ENCODE measurements around the gene IQGAP3.

Gene IQGAP3

DNA sequence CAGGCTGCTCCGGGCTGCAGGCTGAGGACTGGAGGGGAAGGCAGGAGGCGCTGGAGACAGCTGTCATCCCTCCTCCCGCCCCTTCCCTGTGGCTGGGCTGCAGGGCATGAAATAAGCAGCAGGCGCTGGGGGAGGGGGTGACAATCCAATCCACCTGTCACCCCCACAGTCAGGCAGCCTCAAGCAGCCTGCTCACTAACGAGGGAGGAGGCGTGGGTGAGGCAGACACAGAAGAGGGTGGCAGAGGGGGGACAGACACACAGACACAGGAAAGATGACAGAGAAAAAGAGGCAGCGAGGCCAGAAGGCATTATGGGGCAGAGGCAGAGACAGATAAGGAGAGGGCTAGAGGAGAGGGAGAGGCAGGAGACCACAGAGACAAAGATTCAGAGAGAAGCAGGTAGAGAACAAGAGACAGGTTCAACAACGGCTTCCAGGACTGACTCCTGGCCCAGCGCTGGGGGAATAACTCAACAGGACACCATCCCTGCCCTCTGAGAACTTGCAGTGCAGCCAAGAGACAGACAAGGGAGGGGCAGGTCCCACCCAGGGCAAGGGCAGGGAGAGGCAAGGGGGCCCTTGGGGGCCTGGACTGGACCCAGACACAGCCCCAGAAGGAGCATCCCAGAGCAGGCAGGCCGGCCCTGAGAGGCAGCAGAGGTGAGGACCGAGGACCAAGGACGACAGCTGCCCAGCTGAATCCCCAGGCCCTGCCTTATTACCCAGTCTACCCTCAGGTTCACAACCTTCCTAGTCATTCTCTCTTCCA lies 83.0 kb downstream of the IQGAP3 start:
- Mint-ChIP-seq H3K9me3 (no peaks in the 10 kb centered on the region), H3K27me3 (no peaks in the 10 kb centered on the region), H3K4me1 (ENCODE audit: low read depth in 2 of 2) (peaks cover 87 to 91% of the 10 kb centered on the region in 2 donors), H3K4me3 (peak overlapping the region; percentile 77 to 82), H3K27ac (peak overlapping the region; percentile 94 to 95), H3K36me3 (ENCODE audit: insufficient read depth) (peaks cover 71% of the 10 kb centered on the region)
- DNase-seq (peak; percentile 41 to 50 (median 49)), ATAC-seq (replicated peaks) (peak; percentile 66)

DNA sequence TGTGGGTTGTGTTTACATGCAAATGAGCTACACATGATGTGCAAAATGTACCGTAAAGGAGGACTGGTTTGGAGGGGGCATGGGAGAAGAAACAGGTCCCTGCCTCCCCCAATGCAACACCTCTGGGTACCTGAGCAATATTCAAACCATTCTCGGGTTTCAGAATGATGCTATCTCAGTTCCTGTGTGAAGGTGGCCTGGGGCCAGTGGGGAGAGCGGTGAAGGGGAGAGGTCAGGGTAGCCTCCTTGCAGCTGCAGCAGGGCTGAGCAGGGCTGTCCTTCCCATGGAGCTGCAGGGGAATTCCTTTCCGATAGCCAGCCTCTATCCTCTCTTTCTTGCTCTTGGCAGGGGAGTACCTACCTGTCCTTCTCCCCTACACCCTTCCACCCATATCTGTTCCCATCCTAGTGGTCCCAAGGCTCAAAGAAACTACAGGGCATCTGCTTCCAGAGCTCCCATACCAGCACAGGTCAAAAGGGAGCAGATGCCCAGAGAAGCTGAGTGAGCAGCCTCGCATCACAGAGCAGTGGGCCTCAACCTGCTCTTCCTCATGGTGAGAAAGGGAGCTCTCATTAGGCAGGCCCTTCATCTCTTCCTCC lies 83.7 kb downstream of the IQGAP3 start:
- H3K27ac Mint-ChIP-seq, result peak overlapping the region; percentile 94 to 95
- peak; percentile 62 for ATAC-seq (replicated peaks)
- no peaks in the 10 kb centered on the region for H3K27me3 Mint-ChIP-seq
- H3K36me3 Mint-ChIP-seq (ENCODE audit: insufficient read depth), result peaks cover 69% of the 10 kb centered on the region
- DNase-seq, result peak in 2 of 3 experiments; percentile 36
- peaks cover 86 to 90% of the 10 kb centered on the region in 2 donors for H3K4me1 Mint-ChIP-seq (ENCODE audit: low read depth in 2 of 2)
- no peaks in the 10 kb centered on the region for H3K9me3 Mint-ChIP-seq
- H3K4me3 Mint-ChIP-seq, result peak overlapping the region; percentile 77 to 82

DNA sequence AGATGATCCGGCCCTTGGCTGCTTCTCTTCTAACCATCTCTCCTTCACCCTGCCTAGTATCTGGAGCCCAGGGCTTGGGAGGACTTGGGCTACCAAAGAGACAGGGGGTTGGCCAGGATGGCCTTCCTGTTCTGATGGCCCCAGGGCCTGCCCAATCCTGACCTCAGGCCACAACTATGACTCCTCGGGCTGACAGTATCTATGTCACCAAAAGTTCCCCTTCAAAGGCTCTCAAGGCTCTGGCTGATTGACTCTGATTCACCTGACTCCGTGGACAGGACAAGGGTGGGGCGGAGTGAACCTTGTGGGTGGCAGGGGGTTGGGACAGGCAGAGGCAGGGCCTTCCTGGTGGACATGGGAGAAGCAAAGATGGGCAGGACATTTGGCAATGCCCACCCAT lies 84.5 kb downstream of the IQGAP3 start:
- DNase-seq (no peak), ATAC-seq (replicated peaks) (peak; percentile 34)
- no peaks in the 10 kb centered on the region for H3K27me3 Mint-ChIP-seq
- peaks cover 82 to 92% of the 10 kb centered on the region in 2 donors for H3K4me1 Mint-ChIP-seq (ENCODE audit: low read depth in 2 of 2)
- peak overlapping the region; percentile 94 to 95 for H3K27ac Mint-ChIP-seq
- H3K36me3 Mint-ChIP-seq (ENCODE audit: insufficient read depth), result peaks cover 73% of the 10 kb centered on the region
- peak overlapping the region; percentile 77 to 82 for H3K4me3 Mint-ChIP-seq
- H3K9me3 Mint-ChIP-seq, result no peaks in the 10 kb centered on the region

DNA sequence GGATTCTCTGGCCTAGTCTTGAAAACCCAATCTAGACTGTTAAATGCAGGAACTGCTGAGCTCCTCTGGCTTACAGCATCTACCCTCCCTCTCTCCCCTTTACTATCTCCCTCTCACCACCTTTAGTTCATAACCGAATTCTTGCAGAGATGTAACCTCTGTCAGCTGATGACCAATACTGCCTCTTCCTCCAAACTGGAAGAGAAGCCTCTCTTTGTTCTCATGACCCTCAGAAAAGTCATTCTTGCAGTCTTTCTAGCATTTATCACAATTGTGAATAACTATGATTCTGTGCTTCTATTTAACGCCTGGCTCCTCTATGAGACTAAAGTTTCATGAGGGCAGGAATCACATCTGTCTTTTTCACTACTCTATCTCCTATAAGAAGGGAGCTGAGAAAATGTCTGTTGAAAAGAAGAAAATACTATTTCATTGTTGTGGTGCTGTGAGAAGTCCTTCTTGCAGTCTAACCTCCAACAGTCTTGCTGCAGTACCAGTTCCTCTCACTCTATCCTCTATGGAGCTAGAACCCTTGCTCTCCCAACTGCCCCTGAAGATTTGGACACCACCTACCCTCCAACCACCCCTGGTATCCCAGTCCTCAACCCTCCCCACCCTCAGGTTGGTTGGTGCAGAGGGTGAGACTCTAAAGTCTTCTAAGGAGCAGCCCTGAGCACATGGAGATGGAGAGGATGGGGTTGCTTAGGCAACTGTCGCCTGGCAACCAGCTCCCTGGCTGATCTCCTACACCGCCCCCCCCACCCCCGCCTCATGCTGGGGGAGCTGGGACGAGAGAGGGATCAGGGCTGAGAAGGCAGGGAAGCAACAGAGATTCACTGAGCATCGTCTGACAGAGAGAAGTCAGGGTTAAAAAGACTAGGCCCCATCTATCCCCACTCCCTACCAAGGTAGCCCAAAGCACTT lies 85.7 kb downstream of the IQGAP3 start:
- H3K36me3 Mint-ChIP-seq (ENCODE audit: insufficient read depth), result peaks cover 75% of the 10 kb centered on the region
- H3K9me3 Mint-ChIP-seq, result no peaks in the 10 kb centered on the region
- H3K4me1 Mint-ChIP-seq (ENCODE audit: low read depth in 2 of 2), result peaks cover 76 to 87% of the 10 kb centered on the region in 2 donors
- peak overlapping the region; percentile 77 to 82 for H3K4me3 Mint-ChIP-seq
- peak overlapping the region; percentile 94 to 95 for H3K27ac Mint-ChIP-seq
- DNase-seq (no peak), ATAC-seq (replicated peaks) (no peak)
- H3K27me3 Mint-ChIP-seq, result no peaks in the 10 kb centered on the region

DNA sequence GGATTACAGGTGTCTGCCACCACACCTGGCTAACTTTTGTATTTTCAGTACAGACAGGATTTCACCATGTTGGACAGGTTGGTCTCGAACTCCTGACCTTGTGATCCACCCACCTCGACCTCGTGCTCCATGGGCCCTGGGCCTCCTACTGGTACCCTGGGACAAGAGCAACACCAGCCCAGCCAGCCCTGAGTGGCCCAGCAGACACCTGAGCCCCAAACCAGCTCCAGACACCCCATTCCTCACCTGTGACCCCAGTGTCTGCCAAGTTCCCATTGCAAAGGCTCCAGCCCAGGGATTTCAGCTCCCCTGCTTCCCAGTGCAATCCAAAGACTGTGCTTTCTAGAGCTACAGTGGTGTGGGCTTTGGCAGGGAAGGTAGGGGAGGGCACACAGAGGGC lies 86.4 kb downstream of the IQGAP3 start:
- ATAC-seq (replicated peaks) (no peak), DNase-seq (no peak)
- Mint-ChIP-seq H3K9me3 (no peaks in the 10 kb centered on the region), H3K4me1 (ENCODE audit: low read depth in 2 of 2) (peaks cover 74 to 87% of the 10 kb centered on the region in 2 donors), H3K4me3 (no peak overlapping the region), H3K27ac (peak overlapping the region; percentile 94 to 95), H3K36me3 (ENCODE audit: insufficient read depth) (peaks cover 79% of the 10 kb centered on the region), H3K27me3 (no peaks in the 10 kb centered on the region)

DNA sequence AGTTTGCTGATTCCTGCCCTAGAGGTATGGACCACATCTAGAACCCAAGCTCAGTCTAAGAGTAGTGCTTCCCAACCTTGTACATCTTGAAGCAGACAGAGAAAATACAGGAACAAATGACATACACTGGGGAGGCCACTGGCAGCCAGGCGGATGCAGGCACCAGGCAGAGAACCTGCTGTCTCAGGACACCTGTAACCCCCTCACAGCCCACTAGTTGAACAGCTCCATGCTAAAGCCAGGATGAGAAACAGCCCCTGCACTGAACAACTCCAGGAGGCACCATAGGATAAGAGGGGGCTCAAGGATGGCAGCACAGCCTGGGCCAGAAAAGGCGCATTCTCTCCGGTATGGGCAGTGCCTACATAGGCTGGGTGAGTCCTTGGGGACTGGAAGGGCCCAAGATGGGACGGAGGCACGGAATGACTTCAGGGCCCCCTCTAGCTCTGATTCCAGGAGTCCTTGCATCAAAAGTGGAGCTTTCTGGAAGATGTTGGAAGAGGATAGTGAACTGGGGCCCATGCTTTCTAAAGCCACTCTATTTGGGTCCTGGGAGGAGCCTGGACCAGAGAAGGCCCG lies 87.8 kb downstream of the IQGAP3 start:
- Mint-ChIP-seq H3K4me1 (ENCODE audit: low read depth in 2 of 2) (peaks cover 71 to 82% of the 10 kb centered on the region in 2 donors), H3K9me3 (no peaks in the 10 kb centered on the region), H3K27ac (peak overlapping the region; percentile 27 to 94), H3K4me3 (peak overlapping the region in 1 of 2 donors; percentile 20), H3K36me3 (ENCODE audit: insufficient read depth) (peaks cover 81% of the 10 kb centered on the region), H3K27me3 (no peaks in the 10 kb centered on the region)
- ATAC-seq (replicated peaks) (no peak), DNase-seq (no peak)

DNA sequence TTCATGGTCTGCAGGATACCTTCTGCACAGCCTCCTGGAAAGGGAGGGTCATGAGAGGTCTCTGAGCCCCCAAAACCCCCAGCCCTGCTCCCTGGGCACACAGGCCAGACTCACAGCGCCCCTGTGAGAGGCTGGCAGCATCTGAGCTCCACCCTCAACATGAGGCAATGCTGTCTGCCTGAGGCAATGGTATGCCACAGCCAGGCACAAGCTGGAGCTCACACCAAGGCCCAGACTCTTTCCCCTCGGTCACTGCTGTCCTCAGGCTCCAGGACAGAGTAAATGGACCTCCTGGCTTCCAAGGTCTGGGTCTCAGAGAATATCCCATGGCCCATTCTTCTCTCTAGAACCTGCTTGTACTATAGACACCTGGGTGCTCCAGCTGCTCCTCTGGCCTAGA lies 89.0 kb downstream of the IQGAP3 start:
- Mint-ChIP-seq H3K4me3 (no peak overlapping the region), H3K27ac (peak overlapping the region in 1 of 2 donors; percentile 92), H3K27me3 (no peaks in the 10 kb centered on the region), H3K9me3 (no peaks in the 10 kb centered on the region), H3K36me3 (ENCODE audit: insufficient read depth) (peaks cover 85% of the 10 kb centered on the region), H3K4me1 (ENCODE audit: low read depth in 2 of 2) (peaks cover 61 to 71% of the 10 kb centered on the region in 2 donors)
- ATAC-seq (replicated peaks) (no peak), DNase-seq (no peak)

DNA sequence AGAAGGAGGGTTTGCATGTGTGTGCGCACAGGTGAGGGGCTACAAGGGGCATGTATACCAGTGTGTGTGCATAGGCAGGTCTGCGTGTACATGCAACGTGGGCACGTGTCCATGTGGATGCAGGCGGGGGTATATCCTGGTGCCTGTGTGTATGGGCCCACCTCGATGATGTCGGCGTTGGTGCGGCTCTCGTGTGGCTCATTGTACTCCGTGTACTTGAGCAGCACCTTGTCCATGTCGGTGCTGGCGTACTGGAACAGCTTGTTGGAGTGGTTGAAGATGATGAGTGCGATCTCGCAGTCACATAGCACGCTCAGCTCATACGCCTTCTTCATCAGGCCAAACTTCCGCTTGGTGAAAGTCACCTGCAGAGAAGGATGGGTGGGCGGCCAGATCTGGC lies 90.1 kb downstream of the IQGAP3 start:
- H3K9me3 Mint-ChIP-seq, result no peaks in the 10 kb centered on the region
- H3K27ac Mint-ChIP-seq, result peak overlapping the region; percentile 85 to 98
- no peak overlapping the region for H3K4me3 Mint-ChIP-seq
- DNase-seq (no peak), ATAC-seq (replicated peaks) (no peak)
- peaks cover 52 to 62% of the 10 kb centered on the region in 2 donors for H3K4me1 Mint-ChIP-seq (ENCODE audit: low read depth in 2 of 2)
- no peaks in the 10 kb centered on the region for H3K27me3 Mint-ChIP-seq
- H3K36me3 Mint-ChIP-seq (ENCODE audit: insufficient read depth), result peaks cover 85% of the 10 kb centered on the region

DNA sequence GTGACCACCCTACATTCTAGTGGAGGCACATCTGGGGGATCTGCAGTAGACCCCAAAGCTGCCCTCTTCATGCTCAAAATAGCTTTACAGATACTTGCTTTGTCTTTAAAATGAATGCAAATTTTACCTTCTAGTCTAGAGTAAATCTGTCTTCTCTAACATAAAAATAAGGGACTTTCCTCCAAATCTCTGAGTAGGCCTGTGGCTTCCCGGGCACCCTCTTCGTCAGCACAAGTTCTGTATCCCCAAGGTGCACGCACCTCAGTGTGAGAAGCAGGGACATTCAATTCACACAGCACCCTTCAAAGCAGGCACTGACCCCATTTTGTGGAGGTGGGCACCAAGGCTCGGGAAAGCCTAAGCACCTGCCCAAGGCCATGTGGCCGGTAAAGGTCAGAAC lies 90.8 kb downstream of the IQGAP3 start:
- ATAC-seq (replicated peaks) (peak; percentile 28), DNase-seq (no peak)
- H3K27ac Mint-ChIP-seq, result peak overlapping the region; percentile 85 to 98
- peak overlapping the region; percentile 51 to 70 for H3K4me3 Mint-ChIP-seq
- H3K27me3 Mint-ChIP-seq, result no peaks in the 10 kb centered on the region
- peaks cover 84% of the 10 kb centered on the region for H3K36me3 Mint-ChIP-seq (ENCODE audit: insufficient read depth)
- H3K9me3 Mint-ChIP-seq, result no peaks in the 10 kb centered on the region
- peaks cover 47 to 59% of the 10 kb centered on the region in 2 donors for H3K4me1 Mint-ChIP-seq (ENCODE audit: low read depth in 2 of 2)

DNA sequence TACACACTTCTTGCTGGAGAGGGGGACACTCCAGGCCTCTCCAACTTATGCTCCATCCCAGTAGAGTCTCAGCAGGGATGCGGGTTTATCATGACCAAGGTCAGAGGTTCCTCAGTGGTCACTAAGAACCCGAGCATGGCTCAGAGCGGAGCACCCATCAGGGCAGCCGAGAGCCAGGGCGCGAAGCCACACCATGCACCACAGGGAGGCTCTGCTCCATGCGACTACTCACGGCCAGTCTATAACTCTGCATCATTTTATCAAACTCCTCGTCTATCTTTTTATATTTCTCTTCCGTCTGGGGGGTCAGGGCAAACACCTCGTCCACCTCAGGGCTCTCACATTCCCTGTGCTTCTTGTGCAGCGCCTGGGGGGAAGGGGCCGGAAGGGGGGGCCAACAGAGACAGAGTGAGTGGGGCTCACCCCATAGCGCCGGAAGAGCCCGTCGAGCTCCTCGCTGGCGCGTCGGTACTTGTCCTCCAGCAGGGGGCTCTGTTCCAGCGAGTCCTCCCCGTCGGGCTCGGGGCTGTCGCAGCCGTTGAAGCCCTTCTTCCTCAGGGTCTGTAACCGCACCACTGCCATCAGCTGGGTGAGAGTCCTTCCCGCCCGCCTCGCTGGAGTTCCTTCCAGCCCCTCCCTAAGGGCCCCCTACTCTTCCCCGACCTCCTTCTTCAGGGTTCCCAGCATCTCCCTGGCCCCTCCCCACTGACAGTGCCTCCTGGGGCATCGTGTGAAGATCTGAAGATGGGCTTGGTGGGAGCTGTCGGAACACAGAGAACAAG lies 91.8 kb downstream of the IQGAP3 start:
- H3K27me3 Mint-ChIP-seq, result no peaks in the 10 kb centered on the region
- DNase-seq (peak; percentile 77 to 80 (median 80)), ATAC-seq (replicated peaks) (peak; percentile 86)
- H3K9me3 Mint-ChIP-seq, result no peaks in the 10 kb centered on the region
- peaks cover 42 to 55% of the 10 kb centered on the region in 2 donors for H3K4me1 Mint-ChIP-seq (ENCODE audit: low read depth in 2 of 2)
- peak overlapping the region; percentile 51 to 70 for H3K4me3 Mint-ChIP-seq
- peaks cover 85% of the 10 kb centered on the region for H3K36me3 Mint-ChIP-seq (ENCODE audit: insufficient read depth)
- peak overlapping the region; percentile 85 to 98 for H3K27ac Mint-ChIP-seq

DNA sequence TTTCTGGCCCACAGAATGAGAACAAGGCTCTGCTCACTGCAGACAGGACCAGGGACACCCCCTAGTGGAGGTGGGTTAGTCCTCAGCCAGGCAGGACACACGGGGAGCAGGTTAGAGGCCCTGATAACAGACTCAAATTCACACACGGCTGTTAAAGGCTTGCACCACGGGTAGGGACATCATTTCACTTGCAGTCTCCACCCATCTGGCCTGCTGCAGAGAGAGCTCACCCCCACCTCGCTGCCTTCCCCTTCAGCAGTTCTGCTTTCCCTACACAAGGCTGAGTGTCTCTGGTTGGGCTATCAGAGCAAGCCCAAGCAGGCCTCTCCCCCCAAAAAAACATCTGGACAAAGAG lies 92.4 kb downstream of the IQGAP3 start:
- peaks cover 40 to 51% of the 10 kb centered on the region in 2 donors for H3K4me1 Mint-ChIP-seq (ENCODE audit: low read depth in 2 of 2)
- ATAC-seq (replicated peaks) (no peak), DNase-seq (no peak)
- H3K9me3 Mint-ChIP-seq, result no peaks in the 10 kb centered on the region
- H3K4me3 Mint-ChIP-seq, result peak overlapping the region in 1 of 2 donors; percentile 70
- peaks cover 87% of the 10 kb centered on the region for H3K36me3 Mint-ChIP-seq (ENCODE audit: insufficient read depth)
- H3K27ac Mint-ChIP-seq, result peak overlapping the region; percentile 85 to 98
- H3K27me3 Mint-ChIP-seq, result no peaks in the 10 kb centered on the region

Measured in effector memory CD8-positive, alpha-beta T cell (primary cell).